ENCODE data around the gene KLHL24. TPM values are rescaled to one million over a fixed set of nuclear protein-coding genes. Genes with fewer than 3 reads are reported as not detected.
"Not testable (repeated sequence)": the region's sequence is repeated elsewhere in the genome, so short reads cannot be mapped to it uniquely, and the experiment has no call there.

Gene KLHL24
- total and polyA plus RNA-seq, 4 experiments from 2014 or later: 38.9 to 108 (median 75.3) TPM

DNA sequence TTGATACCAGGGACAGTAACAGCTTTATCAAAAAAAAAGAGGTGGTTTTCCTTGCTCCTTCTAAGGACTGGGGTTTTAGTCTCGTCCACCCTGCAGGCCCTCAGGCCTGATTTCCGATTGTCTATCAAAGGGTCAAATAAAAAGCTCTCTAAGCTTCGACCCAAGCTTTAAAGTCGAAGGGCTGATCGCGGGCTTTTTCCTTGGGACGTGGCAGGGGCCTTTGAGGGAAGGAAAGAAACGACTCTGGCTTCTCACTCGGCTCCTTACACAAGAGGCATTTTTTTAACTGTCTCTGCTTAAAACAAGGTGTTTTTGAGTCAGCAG is 354 bp upstream of the KLHL24 start:
- DNase-seq: no peak
- H3K27me3 ChIP-seq (ENCODE audit: insufficient read depth, low read length): no peaks in the 10 kb centered on the region
- H3K9me3 ChIP-seq (ENCODE audit: control insufficient read depth in 1 of 2, low read length in 2 of 2): no peaks in the 10 kb centered on the region
- ChIA-PET CTCF (ENCODE audit: partially characterized antibody) (interaction anchor here (0.5 to 3.5 kb wide), 6 partner anchors 12 to 183 kb away, joined by 3 to 15 read pairs (median 5); partner anchors contain the start of gene YEATS2), POLR2A (ENCODE audit: partially characterized antibody) (interaction anchor here (0.7 to 6.6 kb wide), 18 partner anchors 8 to 841 kb away, joined by 3 to 89 read pairs (median 7); partner anchors contain the start of genes ATP11B, KLHL6, MCF2L2 and YEATS2)
- Mint-ChIP-seq H3K4me3 (peak overlapping the region; percentile 93 to 97 (median 94)), H3K9me3 (no peaks in the 10 kb centered on the region), H3K4me1 (peaks cover 7 to 41% (median 26%) of the 10 kb centered on the region in 4 donors), H3K36me3 (peaks cover 0 to 10% of the 10 kb centered on the region in 2 donors), H3K27ac (peak overlapping the region; percentile 93 to 98 (median 95)), H3K27me3 (no peaks in the 10 kb centered on the region)
- peak overlapping the region; percentile 33 to 97 for H3K4me3 ChIP-seq (ENCODE audit: low read length in 2 of 2)
- H3K36me3 ChIP-seq (ENCODE audit: insufficient read depth, low read length): no peaks in the 10 kb centered on the region
- peak overlapping the region; percentile 86 for H3K27ac ChIP-seq (ENCODE audit: low read depth, low read length)
- peaks cover 27% of the 10 kb centered on the region for H3K4me1 ChIP-seq (ENCODE audit: insufficient read depth, low read length)
- intact Hi-C loops (cut with micrococcal nuclease): loop anchor here (1.0 to 5.0 kb wide), 4 partner anchors 48 to 552 kb away; partner anchors contain the start of gene ABCF3

GRCh38 chr3:183636221-183637105 is 1.0 kb downstream of the KLHL24 start:
- H3K36me3 ChIP-seq (ENCODE audit: insufficient read depth, low read length): no peaks in the 10 kb centered on the region
- no peaks in the 10 kb centered on the region for H3K9me3 ChIP-seq (ENCODE audit: control insufficient read depth in 1 of 2, low read length in 2 of 2)
- peaks cover under 1 to 13% of the 10 kb centered on the region in 2 donors for H3K36me3 Mint-ChIP-seq
- no peaks in the 10 kb centered on the region for H3K9me3 Mint-ChIP-seq
- intact Hi-C loops (cut with micrococcal nuclease): loop anchor here (1.0 to 5.0 kb wide), 5 partner anchors 49 to 551 kb away; partner anchors contain the start of genes ABCF3 and KLHL6
- H3K27me3 Mint-ChIP-seq: no peaks in the 10 kb centered on the region
- H3K4me3 Mint-ChIP-seq: peak overlapping the region; percentile 93 to 97 (median 94)
- ChIA-PET CTCF (ENCODE audit: partially characterized antibody) (interaction anchor here (0.7 to 3.5 kb wide), 10 partner anchors 8 to 167 kb away, joined by 3 to 15 read pairs (median 3); partner anchors contain the start of gene YEATS2), POLR2A (ENCODE audit: partially characterized antibody) (interaction anchor here (0.6 to 6.6 kb wide), 27 partner anchors 8 to 842 kb away, joined by 3 to 89 read pairs (median 6); partner anchors contain the start of genes ATP11B, KLHL6, MCF2L2 and YEATS2)
- H3K4me1 ChIP-seq (ENCODE audit: insufficient read depth, low read length): peaks cover 28% of the 10 kb centered on the region
- H3K27ac Mint-ChIP-seq: peak overlapping the region; percentile 93 to 98 (median 96)
- H3K27me3 ChIP-seq (ENCODE audit: insufficient read depth, low read length): no peaks in the 10 kb centered on the region
- H3K4me1 Mint-ChIP-seq: peaks cover 12 to 45% (median 30%) of the 10 kb centered on the region in 4 donors
- H3K27ac ChIP-seq (ENCODE audit: low read depth, low read length): peak overlapping the region; percentile 86
- H3K4me3 ChIP-seq (ENCODE audit: low read length in 2 of 2): peak overlapping the region; percentile 33 to 97
- DNase-seq: peak; percentile 91 to 96 (median 94)

- peaks cover 17 to 52% (median 36%) of the 10 kb centered on the region in 4 donors for H3K4me1 Mint-ChIP-seq
- no peaks in the 10 kb centered on the region for H3K27me3 Mint-ChIP-seq
- peaks cover 7 to 13% of the 10 kb centered on the region in 2 donors for H3K36me3 Mint-ChIP-seq
- no peaks in the 10 kb centered on the region for H3K9me3 ChIP-seq (ENCODE audit: control insufficient read depth in 1 of 2, low read length in 2 of 2)
- no peaks in the 10 kb centered on the region for H3K27me3 ChIP-seq (ENCODE audit: insufficient read depth, low read length)
- H3K4me3 Mint-ChIP-seq: peak overlapping the region; percentile 93 to 97 (median 94)
- DNase-seq: no peak
- peak overlapping the region; percentile 33 to 97 for H3K4me3 ChIP-seq (ENCODE audit: low read length in 2 of 2)
- no peaks in the 10 kb centered on the region for H3K36me3 ChIP-seq (ENCODE audit: insufficient read depth, low read length)
- CTCF ChIA-PET (ENCODE audit: partially characterized antibody): interaction anchor here (0.7 to 3.5 kb wide), 8 partner anchors 9 to 168 kb away, joined by 3 to 15 read pairs (median 4); partner anchors contain the start of gene YEATS2
- H3K27ac ChIP-seq (ENCODE audit: low read depth, low read length): peak overlapping the region; percentile 86
- no peaks in the 10 kb centered on the region for H3K9me3 Mint-ChIP-seq
- peaks cover 28% of the 10 kb centered on the region for H3K4me1 ChIP-seq (ENCODE audit: insufficient read depth, low read length)
- POLR2A ChIA-PET (ENCODE audit: partially characterized antibody): interaction anchor here (0.9 to 6.6 kb wide), 15 partner anchors 8 to 189 kb away, joined by 3 to 89 read pairs (median 6); partner anchors contain the start of genes KLHL6 and YEATS2
- H3K27ac Mint-ChIP-seq: peak overlapping the region; percentile 90 to 97 (median 95)
- intact Hi-C loops (cut with micrococcal nuclease): loop anchor here (5.0 kb wide), 2 partner anchors 50 to 550 kb away; partner anchors contain the start of gene ABCF3
These were observed 1.7 kb downstream of the KLHL24 start for GRCh38 chr3:183637106-183637486.

- not testable (repeated sequence) for H3K27me3 Mint-ChIP-seq; H3K36me3 ChIP-seq (ENCODE audit: insufficient read depth, low read length); H3K9me3 ChIP-seq (ENCODE audit: control insufficient read depth in 1 of 2, low read length in 2 of 2); H3K9me3 Mint-ChIP-seq; H3K27me3 ChIP-seq (ENCODE audit: insufficient read depth, low read length); DNase-seq
- peak overlapping the region; percentile 53 to 97 (median 93) for H3K27ac Mint-ChIP-seq
- ChIA-PET POLR2A (ENCODE audit: partially characterized antibody) (interaction anchor here (0.5 to 6.6 kb wide), 9 partner anchors 7 to 196 kb away, joined by 3 to 89 read pairs (median 6); partner anchors contain the start of gene YEATS2), CTCF (ENCODE audit: partially characterized antibody) (interaction anchor here (0.7 to 3.5 kb wide), 5 partner anchors 11 to 155 kb away, joined by 3 to 15 read pairs (median 4); partner anchors contain the start of gene YEATS2)
- peaks cover 18 to 54% (median 37%) of the 10 kb centered on the region in 4 donors for H3K4me1 Mint-ChIP-seq
- intact Hi-C loops (cut with micrococcal nuclease): loop anchor here (5.0 kb wide), 2 partner anchors 50 to 550 kb away; partner anchors contain the start of gene ABCF3
- H3K4me3 Mint-ChIP-seq: peak overlapping the region; percentile 68 to 96 (median 94)
- Histone ChIP-seq H3K27ac (ENCODE audit: low read depth, low read length) (peak overlapping the region; percentile 86), H3K4me1 (ENCODE audit: insufficient read depth, low read length) (peaks cover 28% of the 10 kb centered on the region), H3K4me3 (ENCODE audit: low read length in 2 of 2) (peak overlapping the region in 1 of 2 donors; percentile 97)
- peaks cover 9 to 13% of the 10 kb centered on the region in 2 donors for H3K36me3 Mint-ChIP-seq
These were observed 2.2 kb downstream of the KLHL24 start for GRCh38 chr3:183637633-183638032.

- POLR2A ChIA-PET (ENCODE audit: partially characterized antibody): interaction anchor here (0.5 to 6.6 kb wide), 3 partner anchors 13 to 196 kb away, joined by 3 to 89 read pairs (median 20); partner anchors contain the start of gene YEATS2
- no peaks in the 10 kb centered on the region for H3K9me3 Mint-ChIP-seq
- no peaks in the 10 kb centered on the region for H3K9me3 ChIP-seq (ENCODE audit: control insufficient read depth in 1 of 2, low read length in 2 of 2)
- H3K4me1 ChIP-seq (ENCODE audit: insufficient read depth, low read length): peaks cover 28% of the 10 kb centered on the region
- CTCF ChIA-PET (ENCODE audit: partially characterized antibody): interaction anchor here (1.3 to 3.5 kb wide), 3 partner anchors 12 to 59 kb away, joined by 4 to 15 read pairs (median 6); partner anchors contain the start of gene YEATS2
- no peaks in the 10 kb centered on the region for H3K27me3 Mint-ChIP-seq
- no peak overlapping the region for H3K4me3 ChIP-seq (ENCODE audit: low read length in 2 of 2)
- peak overlapping the region in 7 of 8 donors; percentile 35 to 96 (median 93) for H3K4me3 Mint-ChIP-seq
- H3K27ac Mint-ChIP-seq: peak overlapping the region in 5 of 7 donors; percentile 53 to 97 (median 93)
- no peak overlapping the region for H3K27ac ChIP-seq (ENCODE audit: low read depth, low read length)
- H3K36me3 Mint-ChIP-seq: peaks cover 9 to 13% of the 10 kb centered on the region in 2 donors
- DNase-seq: no peak
- H3K4me1 Mint-ChIP-seq: peaks cover 18 to 54% (median 37%) of the 10 kb centered on the region in 4 donors
- H3K27me3 ChIP-seq (ENCODE audit: insufficient read depth, low read length): no peaks in the 10 kb centered on the region
- no peaks in the 10 kb centered on the region for H3K36me3 ChIP-seq (ENCODE audit: insufficient read depth, low read length)
- intact Hi-C loops (cut with micrococcal nuclease): loop anchor here (5.0 kb wide), 2 partner anchors 51 to 549 kb away; partner anchors contain the start of gene ABCF3
These were observed 2.9 kb downstream of the KLHL24 start for GRCh38 chr3:183638101-183638852.

DNA sequence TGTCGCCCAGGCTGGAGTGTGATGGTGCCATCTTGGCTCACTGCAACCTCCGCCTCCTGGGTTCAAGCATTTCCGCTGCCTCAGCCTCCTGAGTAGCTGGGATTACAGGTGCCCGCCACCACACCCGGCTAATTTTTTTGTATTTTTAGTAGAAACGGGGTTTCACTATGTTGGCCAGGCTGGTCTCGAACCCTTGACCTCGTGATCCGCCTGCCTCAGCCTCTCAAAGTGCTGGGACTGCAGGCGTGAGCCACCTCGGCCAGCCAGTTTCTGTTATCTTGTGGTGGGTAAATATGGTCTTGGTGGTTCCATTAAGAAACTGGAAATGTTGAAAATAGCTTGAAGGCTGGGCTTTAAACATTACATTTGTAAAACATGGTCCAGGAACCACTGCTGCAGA is 5.2 kb downstream of the KLHL24 start:
- intact Hi-C loops (cut with micrococcal nuclease); H3K36me3 ChIP-seq (ENCODE audit: insufficient read depth, low read length); H3K9me3 ChIP-seq (ENCODE audit: control insufficient read depth in 1 of 2, low read length in 2 of 2); H3K9me3 Mint-ChIP-seq; H3K27me3 ChIP-seq (ENCODE audit: insufficient read depth, low read length); H3K27me3 Mint-ChIP-seq; H3K4me3 Mint-ChIP-seq; H3K4me3 ChIP-seq (ENCODE audit: low read length in 2 of 2); DNase-seq; H3K27ac ChIP-seq (ENCODE audit: low read depth, low read length); H3K27ac Mint-ChIP-seq: not testable (repeated sequence)
- ChIA-PET CTCF (ENCODE audit: partially characterized antibody) (interaction anchor here (1.0 kb wide), 1 partner anchor 14 kb away, joined by 3 read pairs; no protein-coding TSS in a partner anchor), POLR2A (ENCODE audit: partially characterized antibody) (interaction anchor here (1.0 to 1.1 kb wide), 2 partner anchors 56 to 88 kb away, joined by 3 read pairs; partner anchors contain the start of gene YEATS2)
- H3K4me1 ChIP-seq (ENCODE audit: insufficient read depth, low read length): peaks cover 22% of the 10 kb centered on the region
- Mint-ChIP-seq H3K36me3 (peaks cover 23 to 26% of the 10 kb centered on the region in 2 donors), H3K4me1 (peaks cover 18 to 43% (median 33%) of the 10 kb centered on the region in 4 donors)
